HG03442 (cell line): ENCODE results near the gene SLC25A51.

Source experiments
- ATAC-seq: cut with Tn5 transposase; IDR thresholded peaks from one replicate; pipeline ENCODE4 v1.9.1; 2021; ENCODE audit warnings: mild to moderate bottlenecking, moderate library complexity; ENCODE audit not compliant: unreplicated experiment

The SLC25A51 gene

DNA sequence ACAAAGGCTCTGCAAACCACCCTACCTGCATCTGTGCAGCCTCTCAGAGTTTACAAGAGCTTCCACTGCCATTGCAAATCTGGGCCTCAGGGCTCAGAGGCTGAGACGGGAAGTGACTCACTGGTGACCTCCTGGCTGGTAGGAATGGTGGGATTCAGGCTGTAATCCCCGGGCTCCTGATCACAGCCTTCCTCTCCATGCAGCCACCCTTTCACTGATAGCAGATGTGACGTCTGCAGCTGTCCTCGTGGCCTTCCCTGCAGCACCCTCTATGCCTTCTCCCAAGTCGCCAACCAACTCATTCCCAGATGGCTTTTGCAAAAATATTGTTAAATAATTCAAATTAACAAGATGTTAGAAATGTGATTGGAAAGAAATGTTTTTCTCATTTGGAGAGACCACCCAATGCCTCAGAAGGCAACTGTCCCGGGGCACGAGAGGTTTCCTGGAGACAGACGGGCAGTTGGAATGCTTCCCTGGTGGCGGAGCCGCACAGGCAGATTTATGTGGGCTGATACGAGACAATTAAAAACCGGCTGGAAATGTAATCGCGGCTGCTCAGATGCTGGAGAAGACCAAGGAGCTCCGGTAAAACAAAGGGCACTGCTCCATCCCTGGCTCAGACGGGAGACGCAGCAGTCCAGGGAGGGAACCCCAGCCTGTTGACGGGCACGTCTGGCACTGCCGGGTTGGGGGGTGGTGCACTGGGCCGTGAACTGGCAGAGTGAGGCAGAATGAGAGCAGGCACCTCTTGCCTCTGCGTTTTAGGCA, 34.4 kb upstream of the SLC25A51 start:
- no peak for ATAC-seq

DNA sequence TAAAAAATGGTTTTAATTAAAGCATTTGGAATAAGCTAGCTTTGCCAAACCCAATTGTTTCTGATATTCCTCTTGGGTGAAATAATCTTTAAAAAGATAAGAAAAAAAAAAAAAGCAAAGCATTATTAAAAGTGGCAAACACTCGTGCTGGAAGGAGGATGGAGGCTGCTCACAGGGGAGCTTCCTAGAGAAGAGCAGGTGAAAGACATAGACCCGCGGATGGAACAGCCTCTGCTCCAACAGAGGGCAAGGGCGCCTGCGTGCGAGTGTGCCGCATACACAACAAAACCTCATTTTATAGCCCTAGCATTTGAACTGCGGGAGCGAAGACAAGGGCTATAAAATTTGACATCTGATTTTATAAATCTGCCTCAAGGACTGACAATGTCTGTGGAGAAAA, 33.4 kb upstream of the SLC25A51 start:
- ATAC-seq, result no peak

DNA sequence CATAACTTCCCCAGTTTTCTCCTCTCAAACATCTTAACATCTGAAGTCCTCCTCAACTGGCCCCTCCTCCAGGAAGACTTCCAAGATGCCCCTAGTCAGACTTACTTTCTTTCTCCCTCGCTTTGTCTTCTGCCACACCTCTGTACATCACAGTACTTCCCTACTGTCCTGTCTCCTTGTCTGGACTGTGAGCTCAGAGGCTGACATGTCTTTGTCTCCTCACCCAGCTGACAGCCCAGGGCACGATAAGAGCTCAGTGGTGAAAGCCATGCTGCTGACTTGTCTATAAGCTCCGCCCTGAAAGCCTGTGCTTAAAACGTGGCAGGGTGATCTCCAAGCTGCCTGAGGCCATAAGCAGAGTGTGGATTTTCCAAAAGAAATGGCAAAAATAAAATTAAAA, 33.0 kb upstream of the SLC25A51 start:
- no peak for ATAC-seq

DNA sequence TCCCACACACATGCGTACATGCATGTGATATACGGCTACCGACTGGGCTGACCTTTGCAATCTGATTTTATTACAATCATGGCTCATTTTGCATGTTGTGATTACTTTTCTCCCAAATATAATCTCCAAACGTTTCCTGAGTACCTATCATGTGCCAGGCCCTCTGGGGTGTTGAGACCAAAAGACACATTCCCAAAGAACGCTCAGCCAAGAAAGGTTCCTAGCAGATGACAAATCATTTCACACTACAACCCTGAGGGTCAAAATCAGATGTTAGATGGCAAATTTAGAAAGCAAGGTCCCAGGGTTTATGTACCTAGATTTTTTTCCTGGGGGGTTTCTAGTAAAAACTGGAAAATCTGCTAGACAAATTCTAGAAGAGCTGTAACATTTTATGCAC, 32.4 kb upstream of the SLC25A51 start:
- ATAC-seq, result no peak

DNA sequence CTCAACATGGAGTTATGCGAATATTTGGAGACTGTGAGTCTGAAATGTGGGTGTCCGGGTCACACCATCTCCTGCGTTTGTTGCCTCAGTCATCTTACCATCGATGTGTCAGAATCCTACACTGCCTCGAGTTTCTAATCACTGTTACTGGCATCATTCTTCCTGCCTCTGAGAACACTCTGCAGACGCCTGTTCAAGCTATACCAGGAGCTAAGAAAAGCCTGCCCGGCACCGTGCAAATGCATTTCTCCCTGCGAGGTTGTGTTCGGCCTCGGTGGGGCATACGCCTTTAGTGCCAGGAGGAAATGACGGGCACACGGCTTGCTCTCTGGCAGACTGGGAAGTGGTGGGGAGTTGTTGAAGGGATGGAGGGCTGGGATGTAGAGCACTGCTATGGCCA, 31.2 kb upstream of the SLC25A51 start:
- ATAC-seq, result no peak

DNA sequence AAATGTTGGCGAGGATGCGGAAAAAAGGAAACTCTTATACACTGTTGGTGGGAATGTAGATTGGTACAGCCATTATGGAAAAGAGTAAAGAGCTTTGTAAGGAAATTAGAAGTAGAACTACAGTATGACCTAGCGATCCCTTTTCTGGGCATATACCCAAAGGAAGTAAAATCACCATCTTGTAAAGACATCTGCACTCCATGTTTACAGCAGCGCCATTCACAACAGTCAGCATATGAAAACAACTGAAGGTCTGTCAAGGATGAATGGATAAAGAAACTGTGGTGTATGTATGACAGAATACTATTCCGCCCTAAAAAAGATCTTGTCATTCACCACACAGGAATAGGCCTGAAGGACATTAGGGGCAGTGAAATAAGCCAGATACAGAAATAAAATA, 27.7 kb upstream of the SLC25A51 start:
- no peak for ATAC-seq

DNA sequence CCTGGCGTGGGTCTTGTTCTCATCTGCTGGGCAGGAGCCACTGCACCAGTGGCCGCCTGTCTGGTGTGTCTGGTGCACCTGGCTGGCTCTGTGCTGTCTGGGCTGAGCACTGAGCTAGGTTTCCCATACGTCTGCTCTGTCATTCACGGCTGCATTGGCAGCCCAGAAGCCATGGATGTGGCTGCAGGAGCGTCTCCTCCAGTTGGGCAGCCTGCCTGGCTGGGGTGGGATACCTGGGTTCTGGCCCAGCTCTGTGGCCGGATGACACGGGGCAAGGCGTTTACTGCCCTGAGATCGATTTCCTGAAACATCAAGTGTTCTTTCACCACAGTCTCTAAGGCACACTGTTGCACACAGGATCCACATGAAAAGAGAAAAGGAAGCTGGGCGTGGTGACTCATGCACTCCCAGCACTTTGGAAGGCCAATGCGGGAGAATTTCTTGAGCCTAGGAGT, 25.5 kb upstream of the SLC25A51 start:
- ATAC-seq, result no peak

DNA sequence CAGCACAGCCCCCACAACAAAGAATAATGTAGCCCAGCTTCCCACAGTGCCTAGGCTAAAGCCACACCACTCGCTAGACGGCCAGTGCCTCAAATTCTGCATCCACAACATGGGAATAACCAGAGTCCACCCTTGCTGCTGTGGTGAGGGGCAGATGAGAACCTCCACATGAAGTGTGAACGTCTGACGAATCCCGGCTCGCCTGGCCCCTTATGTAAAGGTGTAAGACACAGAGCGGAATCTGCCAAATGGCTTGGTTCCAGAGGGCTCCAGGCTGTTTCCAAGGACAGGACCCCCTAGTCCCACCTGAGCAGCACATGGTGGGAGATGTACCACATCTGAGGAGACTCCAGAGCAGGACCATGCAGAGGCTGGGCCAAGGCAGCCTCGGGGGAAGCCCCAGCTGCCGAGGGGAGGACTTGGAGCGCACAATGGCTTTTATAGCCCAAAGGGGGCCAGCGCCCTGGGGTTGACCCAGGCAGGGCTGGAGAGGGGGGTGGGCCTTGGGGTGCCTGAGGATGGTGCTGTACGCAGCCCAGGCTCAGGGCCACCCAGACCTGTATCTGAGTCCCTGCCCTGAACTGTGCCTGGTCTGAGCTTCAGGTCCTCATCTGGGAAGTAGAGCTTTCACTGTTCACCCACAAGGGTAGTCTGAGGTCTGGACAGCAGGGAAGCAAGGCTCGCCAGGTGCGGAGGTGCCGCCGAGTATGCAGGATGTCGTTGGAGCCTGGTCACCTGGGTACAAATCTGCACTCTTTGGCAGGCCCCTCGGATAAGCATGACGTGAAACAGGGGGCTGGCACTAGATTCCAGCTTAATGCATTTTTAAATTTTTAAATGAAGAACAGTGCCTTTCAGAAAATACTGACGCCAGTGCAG, 24.9 kb upstream of the SLC25A51 start:
- ATAC-seq, result no peak

DNA sequence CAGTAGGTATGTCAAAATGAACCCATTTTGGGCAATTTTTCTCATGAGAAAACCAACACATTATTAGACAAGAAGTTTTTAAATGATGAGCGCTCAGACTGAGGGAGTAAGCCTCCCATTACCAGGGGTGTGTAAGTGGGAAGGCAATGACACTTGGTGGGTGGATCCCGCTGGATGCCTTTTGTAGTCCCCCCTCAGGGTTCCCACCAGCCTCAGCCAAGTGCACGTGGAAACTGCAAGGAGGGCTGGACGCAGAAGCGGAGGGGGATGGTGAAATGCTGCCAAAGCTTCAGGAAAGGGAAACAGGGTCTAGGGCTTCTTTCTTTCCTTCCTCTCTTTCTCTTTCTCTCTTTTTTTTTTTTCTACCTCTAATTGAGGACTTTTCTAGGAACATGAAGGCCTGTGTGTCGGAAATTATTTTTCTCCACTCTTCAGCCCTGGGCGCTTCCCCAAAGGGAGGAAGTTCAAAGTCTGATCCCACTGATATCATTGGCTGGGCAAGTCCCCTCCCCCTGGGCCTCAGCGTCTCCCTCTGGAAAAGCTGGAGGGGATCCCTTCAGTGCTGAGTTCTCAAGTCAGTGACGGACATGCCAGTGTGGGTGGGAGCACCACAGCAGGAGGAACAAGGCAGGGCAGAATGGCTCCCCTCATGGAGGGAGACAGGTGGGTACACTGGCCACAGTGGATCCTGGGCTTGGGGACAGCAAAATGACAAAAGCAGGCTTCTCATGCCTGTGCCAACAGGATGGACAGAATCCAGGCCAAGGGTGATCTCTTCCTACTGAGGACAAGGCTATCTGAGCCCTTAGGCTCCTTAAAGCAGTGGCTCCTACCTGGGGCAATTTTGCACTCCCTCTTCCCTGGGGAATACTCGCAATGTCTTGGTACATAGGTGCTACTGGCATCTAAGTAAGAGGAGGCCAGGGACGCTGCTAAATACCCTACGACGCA, 23.9 kb upstream of the SLC25A51 start:
- no peak for ATAC-seq

DNA sequence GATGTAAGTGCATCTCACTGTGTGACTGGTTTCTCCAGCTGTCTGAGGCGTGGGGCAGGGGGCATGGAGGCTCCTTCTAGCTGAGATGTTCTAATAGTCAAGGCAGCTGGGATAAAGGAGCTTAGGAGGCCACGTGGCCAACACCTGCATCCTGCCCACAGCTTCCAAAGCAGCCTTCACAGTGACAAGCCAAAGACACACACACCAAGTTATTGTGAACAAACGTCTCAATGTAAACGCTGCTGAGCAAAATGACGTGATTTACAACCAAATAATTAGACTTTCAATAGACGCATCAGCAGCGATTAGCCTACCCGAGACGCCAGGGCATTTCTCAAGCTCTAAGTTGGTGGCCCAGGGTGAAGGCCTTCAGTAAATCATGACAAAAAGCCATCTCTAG, 23.2 kb upstream of the SLC25A51 start:
- ATAC-seq, result no peak

DNA sequence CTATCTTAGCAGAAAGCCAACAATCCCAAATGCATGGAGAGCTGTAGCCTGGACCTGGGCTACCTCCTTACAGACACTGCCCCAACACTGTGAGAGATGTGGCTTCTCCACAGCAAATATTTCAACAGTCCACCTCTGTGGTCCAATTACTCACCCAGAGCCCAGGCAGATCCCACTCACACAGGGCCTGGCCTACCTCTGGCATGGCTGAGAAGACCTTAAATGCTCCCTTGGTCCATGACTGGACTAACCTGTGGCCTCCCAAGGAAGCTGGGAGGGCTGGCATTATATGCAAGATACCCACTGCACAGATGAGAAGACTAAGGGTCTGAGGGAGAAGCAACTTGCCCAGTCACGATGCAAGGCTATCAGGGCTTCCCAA, 22.8 kb upstream of the SLC25A51 start:
- no peak for ATAC-seq

DNA sequence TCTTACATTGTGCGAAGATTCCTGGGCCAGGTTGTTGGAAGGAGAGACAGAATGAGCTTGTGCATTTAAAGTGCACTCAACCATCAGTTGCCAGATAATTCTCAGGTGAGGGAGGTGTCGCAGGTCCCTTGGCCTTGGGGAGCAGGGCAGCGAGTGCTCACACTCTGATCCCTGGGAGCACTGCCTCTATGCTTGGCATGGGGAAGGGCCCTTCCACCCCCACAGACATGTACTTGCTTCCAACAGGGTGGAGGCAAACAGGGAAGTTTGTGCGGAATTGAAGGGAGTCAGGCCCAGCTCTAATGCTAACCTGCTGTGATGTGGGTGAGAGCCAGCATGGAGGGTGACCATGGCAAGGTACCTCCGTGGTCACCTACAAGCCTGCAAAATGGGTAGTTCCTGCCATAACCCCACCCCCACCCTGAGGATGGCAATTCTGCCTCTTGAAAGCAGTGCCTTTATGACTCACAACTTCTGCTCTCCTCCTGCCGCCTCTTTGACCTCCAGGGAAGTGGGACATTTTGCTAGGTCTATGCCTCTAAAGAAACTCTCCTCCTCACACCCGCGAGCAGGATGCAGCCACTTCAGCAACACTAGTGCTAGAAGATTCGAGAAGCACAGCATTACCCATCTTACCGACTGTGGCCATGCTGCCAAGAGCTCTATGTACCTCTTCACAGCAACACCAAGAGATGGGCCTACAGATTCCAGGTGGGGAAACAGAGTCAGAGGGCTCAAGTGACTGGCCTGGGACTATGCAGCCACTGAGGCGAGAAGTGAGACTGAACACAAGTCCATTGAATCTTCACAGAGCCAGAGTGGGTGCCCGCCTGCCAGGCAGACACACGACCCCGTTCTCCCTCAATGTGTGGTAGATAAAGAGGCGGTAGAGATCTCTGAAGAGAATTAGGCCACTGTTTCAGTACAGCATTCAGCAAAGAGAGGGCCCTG, 22.1 kb upstream of the SLC25A51 start:
- ATAC-seq, result no peak

DNA sequence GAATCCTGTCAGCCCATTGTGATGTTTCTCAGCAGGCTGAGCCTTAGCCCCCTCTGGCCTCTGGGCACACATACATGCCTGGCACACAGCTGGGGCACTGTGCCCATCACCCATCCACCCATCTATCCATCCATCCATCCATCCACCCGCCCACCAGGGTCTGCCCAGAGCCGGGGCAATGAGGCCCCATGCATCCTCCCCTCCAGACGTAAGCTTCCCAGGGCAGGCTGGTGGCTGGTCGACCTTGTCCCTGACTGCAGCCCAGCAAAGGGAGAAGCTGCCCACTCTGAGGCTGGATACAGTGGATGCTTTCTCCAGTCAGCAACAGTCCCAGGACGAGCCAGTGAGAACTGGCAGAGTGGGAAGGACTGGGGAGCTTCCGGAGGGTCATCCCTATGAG, 21.1 kb upstream of the SLC25A51 start:
- ATAC-seq, result no peak

DNA sequence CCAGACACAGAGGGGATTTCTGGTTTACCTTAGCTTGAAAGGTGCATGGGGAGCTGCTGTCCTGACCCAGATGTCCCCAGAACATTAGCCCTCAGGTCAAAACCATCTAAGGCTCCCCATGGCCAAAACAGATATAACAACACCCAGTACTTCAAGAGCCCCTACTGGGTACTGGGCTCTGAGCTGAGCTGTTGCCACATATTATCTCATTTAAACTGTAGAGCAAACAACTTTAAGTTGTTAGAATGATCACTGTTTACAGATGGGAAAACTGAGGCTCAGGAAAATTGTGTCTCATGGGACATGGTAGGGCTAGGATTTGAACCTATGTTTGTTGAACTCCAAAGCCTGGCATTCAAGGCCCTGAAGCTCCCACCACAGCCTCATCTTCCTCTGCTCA, 20.6 kb upstream of the SLC25A51 start:
- no peak for ATAC-seq

DNA sequence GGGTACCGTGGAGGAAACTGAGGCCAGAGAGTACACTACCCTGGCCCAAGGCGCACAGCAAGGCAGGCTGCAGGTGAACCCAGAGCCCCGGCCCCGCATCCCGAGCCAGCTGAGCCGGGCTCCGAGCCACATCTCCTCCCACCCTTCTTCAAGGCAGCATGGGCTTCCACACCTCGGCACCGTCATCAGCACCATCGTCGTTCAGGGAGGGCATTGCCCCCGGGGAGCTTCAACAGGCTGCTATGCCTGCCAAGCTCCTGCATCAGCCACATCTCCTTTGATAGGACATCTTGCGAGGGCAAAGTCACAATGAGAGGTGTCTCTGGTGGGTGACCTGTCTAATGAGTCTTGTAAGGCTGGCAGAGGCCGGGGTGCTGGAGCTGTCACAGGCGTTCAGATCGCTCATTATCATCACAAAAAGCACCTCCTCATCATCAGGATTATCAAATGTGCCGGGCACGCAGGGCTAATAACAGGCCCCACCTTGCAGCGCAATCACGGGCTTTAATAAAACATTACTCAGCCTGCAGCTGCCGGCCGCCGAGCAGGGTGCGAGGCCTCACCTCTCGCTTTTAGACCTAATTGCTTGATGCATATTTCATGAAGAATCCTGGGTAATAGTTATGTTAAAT, 20.0 kb upstream of the SLC25A51 start:
- no peak for ATAC-seq

DNA sequence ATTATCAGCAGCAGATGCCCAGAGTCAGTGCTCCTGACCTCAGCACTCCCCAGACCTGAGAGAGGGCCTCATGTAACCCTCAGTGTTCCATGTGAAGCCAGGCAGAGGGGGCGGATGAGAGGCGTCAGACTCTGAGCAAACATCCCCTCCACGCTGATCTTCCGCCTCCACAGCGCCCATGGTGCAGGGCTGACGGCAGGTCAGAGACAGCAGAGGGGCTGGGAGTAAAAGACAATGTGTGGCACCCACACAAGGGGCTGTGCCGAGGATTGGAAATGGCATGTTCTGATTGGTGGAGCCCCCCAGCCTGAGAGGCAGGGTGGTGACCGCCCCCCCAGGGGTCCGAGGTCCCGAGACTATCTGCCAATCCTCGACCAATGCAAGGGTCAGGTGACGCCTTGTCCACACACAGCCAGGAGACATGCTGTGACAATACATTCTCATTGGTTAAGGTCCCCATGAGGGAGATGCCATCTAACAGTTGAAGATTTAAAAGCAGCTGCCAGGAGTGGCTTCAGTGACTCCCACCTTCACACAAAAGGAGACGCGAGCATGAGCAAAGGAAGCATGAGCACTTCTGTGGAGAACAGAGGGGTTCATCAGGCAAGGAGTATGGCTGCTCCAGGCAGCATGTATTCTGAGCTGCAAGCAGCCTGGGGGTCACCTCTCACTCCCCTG, 19.3 kb upstream of the SLC25A51 start:
- no peak for ATAC-seq

DNA sequence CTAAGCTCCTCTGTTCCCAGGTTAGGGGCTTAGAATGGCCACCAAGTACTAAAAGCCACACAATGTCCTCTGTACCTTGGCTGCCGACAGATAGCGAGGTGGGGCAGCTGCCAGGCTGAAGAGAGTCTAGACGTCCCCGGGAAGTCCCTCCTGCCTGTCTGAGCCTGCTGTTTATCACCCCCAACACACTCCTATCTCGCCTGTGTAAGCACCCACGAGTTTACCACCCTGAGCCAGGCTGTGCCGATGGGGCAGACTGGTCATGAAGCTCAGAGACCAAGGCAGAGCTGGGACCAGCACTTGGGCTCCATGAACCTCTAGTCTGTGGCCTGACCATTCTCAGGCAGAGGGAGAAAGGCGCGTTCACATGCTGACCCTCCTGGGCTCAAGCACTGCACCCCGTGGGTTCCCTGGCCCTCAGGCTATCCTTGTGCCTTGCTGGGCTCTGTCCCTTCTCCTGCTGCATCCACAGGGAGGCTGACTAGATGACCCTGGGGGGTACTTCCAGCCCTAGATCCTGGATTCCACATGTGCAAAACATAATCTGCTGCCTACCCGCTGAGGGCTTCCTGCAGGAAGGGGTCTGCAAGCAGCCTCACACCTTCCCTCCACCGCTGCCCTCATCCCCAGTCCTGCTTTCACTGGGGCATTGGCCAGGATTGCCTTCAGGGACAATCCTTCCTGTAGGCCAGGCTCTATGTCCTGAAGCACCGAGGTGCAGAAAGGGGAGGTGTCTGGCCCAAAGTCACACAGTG, 18.6 kb upstream of the SLC25A51 start:
- ATAC-seq, result no peak
